ENCODE measurements around the gene TBX3. TPM values are rescaled to one million over a fixed set of nuclear protein-coding genes. Genes with fewer than 3 reads are reported as not detected.

The TBX3 gene
- polyA plus RNA-seq, 1 of the 3 experiments (the other 2 are of a cell fraction), result 10.2 TPM

DNA sequence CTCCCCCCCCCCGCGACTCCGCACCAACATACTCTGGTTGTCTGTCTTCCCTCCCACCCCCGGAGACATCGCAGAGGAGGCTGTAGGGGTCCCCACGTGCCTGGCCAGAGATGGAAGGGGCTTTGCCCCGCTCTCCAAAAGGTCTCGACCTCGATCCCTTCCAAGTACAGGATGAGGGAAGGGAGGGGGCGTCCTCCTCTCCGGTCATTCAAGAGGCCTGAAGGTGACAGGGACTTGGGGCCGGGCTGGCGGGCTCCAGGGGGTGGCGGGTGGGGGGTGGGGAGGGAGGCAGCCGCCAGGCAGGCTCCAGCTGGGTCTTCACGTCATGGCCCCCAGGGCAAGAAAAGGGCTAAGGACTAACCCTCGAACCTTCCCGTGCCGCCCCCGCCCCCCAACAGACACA lies 15.1 kb downstream of the TBX3 start (continued):
- TF ChIP-seq, protein P1, sequence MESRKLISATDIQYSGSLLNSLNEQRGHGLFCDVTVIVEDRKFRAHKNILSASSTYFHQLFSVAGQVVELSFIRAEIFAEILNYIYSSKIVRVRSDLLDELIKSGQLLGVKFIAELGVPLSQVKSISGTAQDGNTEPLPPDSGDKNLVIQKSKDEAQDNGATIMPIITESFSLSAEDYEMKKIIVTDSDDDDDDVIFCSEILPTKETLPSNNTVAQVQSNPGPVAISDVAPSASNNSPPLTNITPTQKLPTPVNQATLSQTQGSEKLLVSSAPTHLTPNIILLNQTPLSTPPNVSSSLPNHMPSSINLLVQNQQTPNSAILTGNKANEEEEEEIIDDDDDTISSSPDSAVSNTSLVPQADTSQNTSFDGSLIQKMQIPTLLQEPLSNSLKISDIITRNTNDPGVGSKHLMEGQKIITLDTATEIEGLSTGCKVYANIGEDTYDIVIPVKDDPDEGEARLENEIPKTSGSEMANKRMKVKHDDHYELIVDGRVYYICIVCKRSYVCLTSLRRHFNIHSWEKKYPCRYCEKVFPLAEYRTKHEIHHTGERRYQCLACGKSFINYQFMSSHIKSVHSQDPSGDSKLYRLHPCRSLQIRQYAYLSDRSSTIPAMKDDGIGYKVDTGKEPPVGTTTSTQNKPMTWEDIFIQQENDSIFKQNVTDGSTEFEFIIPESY (IDR thresholded peaks at IDR 0.05; ENCODE audit: borderline replicate concordance, low read depth), result no peak
- TF ChIP-seq GATA2 (CRISPR knock-in tag; IDR thresholded peaks at IDR 0.05) (no peak), EP300 (IDR thresholded peaks at IDR 0.05; ENCODE audit: borderline replicate concordance in 1 of 2, low read depth in 1 of 2, low read length in 1 of 2) (no peak), ELF1 (IDR thresholded peaks at IDR 0.05) (no peak), NRF1 (IDR thresholded peaks at IDR 0.05; ENCODE audit: low read depth, low read length) (no peak), POLR2AphosphoS5 (IDR thresholded peaks at IDR 0.05; ENCODE audit: low read depth, low read length) (no peak)

DNA sequence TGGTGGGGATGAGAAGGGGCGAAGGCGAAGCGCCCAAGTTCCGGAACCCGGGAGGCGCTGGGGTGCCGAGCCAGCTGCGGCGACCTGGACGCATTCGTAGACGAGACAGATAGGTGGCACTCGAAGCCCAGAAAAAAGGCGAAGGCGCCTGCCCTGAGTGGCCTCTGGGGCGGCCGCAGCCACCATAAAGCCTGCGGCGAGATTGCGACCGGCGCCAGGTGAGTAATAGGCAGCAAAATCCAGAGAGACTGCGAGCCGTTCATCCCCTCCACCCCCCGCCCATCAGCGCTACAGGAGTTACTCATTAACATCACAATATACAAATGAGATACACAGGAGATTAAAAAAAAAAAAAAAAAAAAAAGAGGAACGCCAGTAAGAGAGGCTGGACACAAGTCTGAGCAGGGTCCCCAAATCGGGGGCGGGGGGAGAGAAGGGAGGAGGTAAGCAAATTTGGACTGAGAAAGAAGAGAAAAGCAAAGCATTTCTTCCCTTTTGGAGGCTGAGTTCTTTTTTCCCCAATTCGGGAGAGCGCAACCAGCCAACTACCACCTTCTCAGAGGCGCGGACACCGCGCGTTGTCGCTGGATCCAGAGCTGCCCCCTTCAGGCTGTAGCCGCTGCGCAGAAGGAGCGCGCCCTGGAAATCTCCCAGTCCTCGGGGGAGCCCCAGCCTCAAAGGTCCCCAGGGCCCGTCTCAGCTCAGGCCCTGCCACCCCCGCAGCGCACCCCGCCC lies 15.7 kb downstream of the TBX3 start:
- no peaks in the 10 kb centered on the region for H4K20me1 ChIP-seq (ENCODE audit: insufficient read depth)
- ChIA-PET CTCF (interaction anchor here (0.5 to 11.3 kb wide), 37 partner anchors 8 to 1279 kb away, joined by 3 to 119 read pairs (median 4); partner anchors contain the start of gene TBX3), POLR2A (interaction anchor here (0.5 to 6.8 kb wide), 4 partner anchors 10 to 652 kb away, joined by 3 to 77 read pairs (median 4); partner anchors contain the start of gene TBX3)
- DNase-seq, result peak; percentile 92
- no peaks in the 10 kb centered on the region for H3K27me3 ChIP-seq (ENCODE audit: insufficient read depth)
- H3K4me1 ChIP-seq (ENCODE audit: control insufficient read depth in 1 of 2, insufficient read depth in 2 of 2, low read depth in 1 of 2, low read length in 1 of 2), result peaks cover 0 to 27% of the 10 kb centered on the region in 2 experiments; a peak in 2 of 4 replicates
- peaks cover 14% of the 10 kb centered on the region for H3F3A ChIP-seq (replicated peaks; ENCODE audit: insufficient read depth)
- peaks cover 0 to 20% of the 10 kb centered on the region in 2 experiments for H3K36me3 ChIP-seq (replicated peaks in 1 of 2; ENCODE audit: control insufficient read depth in 1 of 2, insufficient read depth in 2 of 2, low read length in 1 of 2)
- peak overlapping the region in 1 of 2 experiments; percentile 89; a peak in 3 of 4 replicates for H3K27ac ChIP-seq (ENCODE audit: low read depth in 2 of 2, low read length in 1 of 2)
- H3K9me3 ChIP-seq, result no peaks in the 10 kb centered on the region
- 1% methylated on average over 34 of the region's 46 CpGs for whole genome bisulfite sequencing (ENCODE audit: low lambda C conversion rate)
- H3K79me2 ChIP-seq (ENCODE audit: insufficient read depth), result peaks cover 6% of the 10 kb centered on the region; the same call in 1 of the 2 replicates
- H3K4me3 ChIP-seq (ENCODE audit: low read depth in 2 of 2, low read length in 1 of 2), result peak overlapping the region; percentile 59 to 77
- no peaks in the 10 kb centered on the region for H3K9me2 ChIP-seq
- peak overlapping the region; percentile 87 for H3K4me2 ChIP-seq
- no peak overlapping the region; the same call in 1 of the 2 replicates for H3K9ac ChIP-seq
- H2AFZ ChIP-seq (ENCODE audit: low read depth), result peak overlapping the region; percentile 91
- TF ChIP-seq RCOR1 (IDR thresholded peaks at IDR 0.05; ENCODE audit: low read length), result no peak; the same call in 1 of the 2 replicates
- TF ChIP-seq GABPA (IDR thresholded peaks at IDR 0.05; ENCODE audit: low read depth), result no peak
- peak; percentile 86 for TF ChIP-seq RAD21 (IDR thresholded peaks at IDR 0.05; ENCODE audit: low read length)
- no peak for TF ChIP-seq EZH2phosphoT487 (IDR thresholded peaks at IDR 0.05; ENCODE audit: borderline replicate concordance, low read depth)
- no peak for TF ChIP-seq MEF2A (IDR thresholded peaks at IDR 0.05; ENCODE audit: borderline replicate concordance, low read depth)
- peak; percentile 84 for TF ChIP-seq SMC3 (IDR thresholded peaks at IDR 0.05; ENCODE audit: low read depth, low read length)
- TF ChIP-seq, protein P2, sequence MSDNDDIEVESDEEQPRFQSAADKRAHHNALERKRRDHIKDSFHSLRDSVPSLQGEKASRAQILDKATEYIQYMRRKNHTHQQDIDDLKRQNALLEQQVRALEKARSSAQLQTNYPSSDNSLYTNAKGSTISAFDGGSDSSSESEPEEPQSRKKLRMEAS (IDR thresholded peaks at IDR 0.05; ENCODE audit: low read depth), result peak; percentile 13; the same call in 1 of the 2 replicates
- TF ChIP-seq ELF1 (IDR thresholded peaks at IDR 0.05), result no peak
- TF ChIP-seq JUND (IDR thresholded peaks at IDR 0.05), result no peak
- TF ChIP-seq, protein P3, sequence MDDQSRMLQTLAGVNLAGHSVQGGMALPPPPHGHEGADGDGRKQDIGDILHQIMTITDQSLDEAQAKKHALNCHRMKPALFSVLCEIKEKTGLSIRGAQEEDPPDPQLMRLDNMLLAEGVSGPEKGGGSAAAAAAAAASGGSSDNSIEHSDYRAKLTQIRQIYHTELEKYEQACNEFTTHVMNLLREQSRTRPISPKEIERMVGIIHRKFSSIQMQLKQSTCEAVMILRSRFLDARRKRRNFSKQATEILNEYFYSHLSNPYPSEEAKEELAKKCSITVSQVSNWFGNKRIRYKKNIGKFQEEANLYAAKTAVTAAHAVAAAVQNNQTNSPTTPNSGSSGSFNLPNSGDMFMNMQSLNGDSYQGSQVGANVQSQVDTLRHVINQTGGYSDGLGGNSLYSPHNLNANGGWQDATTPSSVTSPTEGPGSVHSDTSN (IDR thresholded peaks at IDR 0.05), result 0 out of 2 replicates have a peak, but pooled peaks have one; percentile 8
- TF ChIP-seq POLR2AphosphoS5 (IDR thresholded peaks at IDR 0.05; ENCODE audit: low read depth, low read length), result no peak
- TF ChIP-seq TAF1 (IDR thresholded peaks at IDR 0.05; ENCODE audit: borderline replicate concordance, low read depth, low read length), result 0 out of 2 replicates have a peak, but pooled peaks have one; percentile 7
- TF ChIP-seq YY1 (IDR thresholded peaks at IDR 0.05; ENCODE audit: low read depth), result no peak
- no peak for TF ChIP-seq RXRA (IDR thresholded peaks at IDR 0.05; ENCODE audit: borderline replicate concordance, low read depth)
- TF ChIP-seq MXI1 (IDR thresholded peaks at IDR 0.05; ENCODE audit: low read depth, low read length), result no peak
- no peak for TF ChIP-seq FOXM1 (IDR thresholded peaks at IDR 0.05; ENCODE audit: low read depth)
- TF ChIP-seq FOXJ3 (CRISPR knock-in tag; IDR thresholded peaks at IDR 0.05), result peak; percentile 42; the same call in 1 of the 2 replicates
- TF ChIP-seq FOSL2 (IDR thresholded peaks at IDR 0.05; ENCODE audit: borderline replicate concordance, low read depth), result no peak
- TF ChIP-seq, protein P4, sequence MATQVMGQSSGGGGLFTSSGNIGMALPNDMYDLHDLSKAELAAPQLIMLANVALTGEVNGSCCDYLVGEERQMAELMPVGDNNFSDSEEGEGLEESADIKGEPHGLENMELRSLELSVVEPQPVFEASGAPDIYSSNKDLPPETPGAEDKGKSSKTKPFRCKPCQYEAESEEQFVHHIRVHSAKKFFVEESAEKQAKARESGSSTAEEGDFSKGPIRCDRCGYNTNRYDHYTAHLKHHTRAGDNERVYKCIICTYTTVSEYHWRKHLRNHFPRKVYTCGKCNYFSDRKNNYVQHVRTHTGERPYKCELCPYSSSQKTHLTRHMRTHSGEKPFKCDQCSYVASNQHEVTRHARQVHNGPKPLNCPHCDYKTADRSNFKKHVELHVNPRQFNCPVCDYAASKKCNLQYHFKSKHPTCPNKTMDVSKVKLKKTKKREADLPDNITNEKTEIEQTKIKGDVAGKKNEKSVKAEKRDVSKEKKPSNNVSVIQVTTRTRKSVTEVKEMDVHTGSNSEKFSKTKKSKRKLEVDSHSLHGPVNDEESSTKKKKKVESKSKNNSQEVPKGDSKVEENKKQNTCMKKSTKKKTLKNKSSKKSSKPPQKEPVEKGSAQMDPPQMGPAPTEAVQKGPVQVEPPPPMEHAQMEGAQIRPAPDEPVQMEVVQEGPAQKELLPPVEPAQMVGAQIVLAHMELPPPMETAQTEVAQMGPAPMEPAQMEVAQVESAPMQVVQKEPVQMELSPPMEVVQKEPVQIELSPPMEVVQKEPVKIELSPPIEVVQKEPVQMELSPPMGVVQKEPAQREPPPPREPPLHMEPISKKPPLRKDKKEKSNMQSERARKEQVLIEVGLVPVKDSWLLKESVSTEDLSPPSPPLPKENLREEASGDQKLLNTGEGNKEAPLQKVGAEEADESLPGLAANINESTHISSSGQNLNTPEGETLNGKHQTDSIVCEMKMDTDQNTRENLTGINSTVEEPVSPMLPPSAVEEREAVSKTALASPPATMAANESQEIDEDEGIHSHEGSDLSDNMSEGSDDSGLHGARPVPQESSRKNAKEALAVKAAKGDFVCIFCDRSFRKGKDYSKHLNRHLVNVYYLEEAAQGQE (IDR thresholded peaks at IDR 0.05; ENCODE audit: low read depth, low read length), result no peak
- TF ChIP-seq GATA2 (CRISPR knock-in tag; IDR thresholded peaks at IDR 0.05), result no peak; the same call in 1 of the 2 replicates
- no peak for TF ChIP-seq NFIC (IDR thresholded peaks at IDR 0.05; ENCODE audit: borderline replicate concordance)
- no peak for TF ChIP-seq RFX5 (IDR thresholded peaks at IDR 0.05; ENCODE audit: low read length)
